GM19240 (cell line): ENCODE results near the gene NFKBIL1.

Experiments used
- DNase-seq: peaks from one replicate; pipeline ENCODE4 v3.0.0; 2011; ENCODE audit warnings: low spot score; ENCODE audit not compliant: insufficient read length

The NFKBIL1 gene

GRCh38 chr6:31559958-31560696 lies 12.7 kb downstream of the NFKBIL1 start:
- DNase-seq = peak; percentile 45

- no peak for DNase-seq
Measured at GRCh38 chr6:31560697-31561058, 13.3 kb downstream of the NFKBIL1 start.

DNA sequence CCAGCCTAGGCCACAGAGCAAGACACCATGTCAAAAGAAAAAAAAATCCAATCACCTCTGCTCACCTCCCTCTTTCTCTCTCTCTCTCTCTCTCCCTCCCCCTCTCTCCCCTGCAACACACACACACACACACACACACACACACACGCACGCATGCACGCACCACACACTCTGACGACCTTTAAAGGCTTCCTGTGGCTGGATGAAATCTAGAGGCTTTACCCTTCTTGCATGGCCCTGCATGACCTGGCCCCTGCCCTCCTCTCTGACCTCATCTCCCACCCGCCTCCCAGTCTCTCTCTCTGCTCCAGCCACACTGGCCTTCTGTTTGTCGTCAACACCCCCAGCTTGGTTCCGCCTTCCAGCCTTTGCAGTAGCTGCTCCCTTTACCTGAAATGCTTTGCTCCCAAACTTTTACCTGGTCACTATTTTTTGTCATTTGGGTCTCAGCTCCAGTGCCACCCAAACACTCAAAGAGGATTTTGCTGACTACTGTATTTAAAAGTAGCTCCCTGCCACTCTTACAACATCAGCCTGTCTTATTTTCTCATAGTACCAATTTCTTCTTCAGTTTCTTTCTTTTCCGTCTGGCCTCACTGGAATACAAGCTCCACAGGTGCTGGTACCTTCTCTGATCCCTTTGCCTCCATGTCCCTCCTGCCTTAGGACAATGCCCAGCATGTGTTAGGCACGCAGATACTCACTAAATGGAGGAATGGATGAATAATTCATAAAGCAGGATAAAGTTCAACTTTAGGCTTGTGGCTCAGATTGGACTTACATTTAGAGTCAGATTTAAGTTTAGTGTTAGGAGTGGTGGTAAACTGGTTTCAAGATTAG lies 20.3 kb downstream of the NFKBIL1 start:
- DNase-seq = no peak

GRCh38 chr6:31568537-31568961 lies 21.1 kb downstream of the NFKBIL1 start:
- peak; percentile 69 for DNase-seq

GRCh38 chr6:31569861-31570536 lies 22.6 kb downstream of the NFKBIL1 start:
- no peak for DNase-seq

GRCh38 chr6:31572041-31572911 lies 24.9 kb downstream of the NFKBIL1 start, which contains the start of gene LTA:
TSS of gene LTA (plus strand) at chr6:31572289. CDS start at chr6:31572743, 454 bp downstream.
- no peak for DNase-seq

DNA sequence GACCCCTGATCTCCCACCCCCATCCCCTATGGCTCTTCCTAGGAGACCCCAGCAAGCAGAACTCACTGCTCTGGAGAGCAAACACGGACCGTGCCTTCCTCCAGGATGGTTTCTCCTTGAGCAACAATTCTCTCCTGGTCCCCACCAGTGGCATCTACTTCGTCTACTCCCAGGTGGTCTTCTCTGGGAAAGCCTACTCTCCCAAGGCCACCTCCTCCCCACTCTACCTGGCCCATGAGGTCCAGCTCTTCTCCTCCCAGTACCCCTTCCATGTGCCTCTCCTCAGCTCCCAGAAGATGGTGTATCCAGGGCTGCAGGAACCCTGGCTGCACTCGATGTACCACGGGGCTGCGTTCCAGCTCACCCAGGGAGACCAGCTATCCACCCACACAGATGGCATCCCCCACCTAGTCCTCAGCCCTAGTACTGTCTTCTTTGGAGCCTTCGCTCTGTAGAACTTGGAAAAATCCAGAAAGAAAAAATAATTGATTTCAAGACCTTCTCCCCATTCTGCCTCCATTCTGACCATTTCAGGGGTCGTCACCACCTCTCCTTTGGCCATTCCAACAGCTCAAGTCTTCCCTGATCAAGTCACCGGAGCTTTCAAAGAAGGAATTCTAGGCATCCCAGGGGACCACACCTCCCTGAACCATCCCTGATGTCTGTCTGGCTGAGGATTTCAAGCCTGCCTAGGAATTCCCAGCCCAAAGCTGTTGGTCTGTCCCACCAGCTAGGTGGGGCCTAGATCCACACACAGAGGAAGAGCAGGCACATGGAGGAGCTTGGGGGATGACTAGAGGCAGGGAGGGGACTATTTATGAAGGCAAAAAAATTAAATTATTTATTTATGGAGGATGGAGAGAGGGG lies 26.1 kb downstream of the NFKBIL1 start:
- no peak for DNase-seq

DNA sequence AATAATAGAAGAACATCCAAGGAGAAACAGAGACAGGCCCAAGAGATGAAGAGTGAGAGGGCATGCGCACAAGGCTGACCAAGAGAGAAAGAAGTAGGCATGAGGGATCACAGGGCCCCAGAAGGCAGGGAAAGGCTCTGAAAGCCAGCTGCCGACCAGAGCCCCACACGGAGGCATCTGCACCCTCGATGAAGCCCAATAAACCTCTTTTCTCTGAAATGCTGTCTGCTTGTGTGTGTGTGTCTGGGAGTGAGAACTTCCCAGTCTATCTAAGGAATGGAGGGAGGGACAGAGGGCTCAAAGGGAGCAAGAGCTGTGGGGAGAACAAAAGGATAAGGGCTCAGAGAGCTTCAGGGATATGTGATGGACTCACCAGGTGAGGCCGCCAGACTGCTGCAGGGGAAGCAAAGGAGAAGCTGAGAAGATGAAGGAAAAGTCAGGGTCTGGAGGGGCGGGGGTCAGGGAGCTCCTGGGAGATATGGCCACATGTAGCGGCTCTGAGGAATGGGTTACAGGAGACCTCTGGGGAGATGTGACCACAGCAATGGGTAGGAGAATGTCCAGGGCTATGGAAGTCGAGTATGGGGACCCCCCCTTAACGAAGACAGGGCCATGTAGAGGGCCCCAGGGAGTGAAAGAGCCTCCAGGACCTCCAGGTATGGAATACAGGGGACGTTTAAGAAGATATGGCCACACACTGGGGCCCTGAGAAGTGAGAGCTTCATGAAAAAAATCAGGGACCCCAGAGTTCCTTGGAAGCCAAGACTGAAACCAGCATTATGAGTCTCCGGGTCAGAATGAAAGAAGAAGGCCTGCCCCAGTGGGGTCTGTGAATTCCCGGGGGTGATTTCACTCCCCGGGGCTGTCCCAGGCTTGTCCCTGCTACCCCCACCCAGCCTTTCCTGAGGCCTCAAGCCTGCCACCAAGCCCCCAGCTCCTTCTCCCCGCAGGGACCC lies 27.0 kb downstream of the NFKBIL1 start:
- DNase-seq = no peak

GRCh38 chr6:31575335-31575901 lies 28.0 kb downstream of the NFKBIL1 start, which contains the start of gene TNF:
TSS of gene TNF (plus strand) at chr6:31575565. CDS start at chr6:31575742, 177 bp downstream.
- no peak for DNase-seq

DNA sequence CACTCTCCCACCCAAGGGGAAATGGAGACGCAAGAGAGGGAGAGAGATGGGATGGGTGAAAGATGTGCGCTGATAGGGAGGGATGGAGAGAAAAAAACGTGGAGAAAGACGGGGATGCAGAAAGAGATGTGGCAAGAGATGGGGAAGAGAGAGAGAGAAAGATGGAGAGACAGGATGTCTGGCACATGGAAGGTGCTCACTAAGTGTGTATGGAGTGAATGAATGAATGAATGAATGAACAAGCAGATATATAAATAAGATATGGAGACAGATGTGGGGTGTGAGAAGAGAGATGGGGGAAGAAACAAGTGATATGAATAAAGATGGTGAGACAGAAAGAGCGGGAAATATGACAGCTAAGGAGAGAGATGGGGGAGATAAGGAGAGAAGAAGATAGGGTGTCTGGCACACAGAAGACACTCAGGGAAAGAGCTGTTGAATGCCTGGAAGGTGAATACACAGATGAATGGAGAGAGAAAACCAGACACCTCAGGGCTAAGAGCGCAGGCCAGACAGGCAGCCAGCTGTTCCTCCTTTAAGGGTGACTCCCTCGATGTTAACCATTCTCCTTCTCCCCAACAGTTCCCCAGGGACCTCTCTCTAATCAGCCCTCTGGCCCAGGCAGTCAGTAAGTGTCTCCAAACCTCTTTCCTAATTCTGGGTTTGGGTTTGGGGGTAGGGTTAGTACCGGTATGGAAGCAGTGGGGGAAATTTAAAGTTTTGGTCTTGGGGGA lies 28.7 kb downstream of the NFKBIL1 start:
- no peak for DNase-seq

- no peak for DNase-seq
Measured at GRCh38 chr6:31576897-31577578, 29.6 kb downstream of the NFKBIL1 start.

DNA sequence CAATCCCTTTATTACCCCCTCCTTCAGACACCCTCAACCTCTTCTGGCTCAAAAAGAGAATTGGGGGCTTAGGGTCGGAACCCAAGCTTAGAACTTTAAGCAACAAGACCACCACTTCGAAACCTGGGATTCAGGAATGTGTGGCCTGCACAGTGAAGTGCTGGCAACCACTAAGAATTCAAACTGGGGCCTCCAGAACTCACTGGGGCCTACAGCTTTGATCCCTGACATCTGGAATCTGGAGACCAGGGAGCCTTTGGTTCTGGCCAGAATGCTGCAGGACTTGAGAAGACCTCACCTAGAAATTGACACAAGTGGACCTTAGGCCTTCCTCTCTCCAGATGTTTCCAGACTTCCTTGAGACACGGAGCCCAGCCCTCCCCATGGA lies 30.2 kb downstream of the NFKBIL1 start:
- no peak for DNase-seq

DNA sequence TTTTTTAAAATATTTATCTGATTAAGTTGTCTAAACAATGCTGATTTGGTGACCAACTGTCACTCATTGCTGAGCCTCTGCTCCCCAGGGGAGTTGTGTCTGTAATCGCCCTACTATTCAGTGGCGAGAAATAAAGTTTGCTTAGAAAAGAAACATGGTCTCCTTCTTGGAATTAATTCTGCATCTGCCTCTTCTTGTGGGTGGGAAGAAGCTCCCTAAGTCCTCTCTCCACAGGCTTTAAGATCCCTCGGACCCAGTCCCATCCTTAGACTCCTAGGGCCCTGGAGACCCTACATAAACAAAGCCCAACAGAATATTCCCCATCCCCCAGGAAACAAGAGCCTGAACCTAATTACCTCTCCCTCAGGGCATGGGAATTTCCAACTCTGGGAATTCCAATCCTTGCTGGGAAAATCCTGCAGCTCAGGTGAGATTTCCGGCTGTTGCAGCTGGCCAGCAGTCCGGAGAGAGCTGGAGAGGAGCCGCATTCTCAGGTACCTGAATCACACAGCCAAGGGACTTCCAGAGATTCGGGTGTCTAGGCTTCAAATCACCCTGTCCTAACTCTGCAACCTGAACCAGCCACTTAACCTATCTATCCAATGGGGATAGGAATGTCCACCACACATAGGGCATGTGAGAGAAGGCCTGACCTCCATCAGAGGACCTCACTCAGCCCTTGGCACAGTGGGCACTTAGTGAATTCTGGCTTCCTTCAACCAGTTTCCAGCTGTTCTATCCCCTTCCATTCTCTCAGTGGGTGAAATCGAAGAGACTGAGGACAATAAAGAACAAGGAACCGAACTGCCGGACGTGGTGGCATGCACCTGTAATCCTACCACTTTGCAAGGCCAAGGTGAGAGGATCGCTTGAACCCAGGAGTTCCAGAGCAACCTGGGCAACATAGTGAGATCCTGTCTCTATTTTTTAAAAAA lies 31.0 kb downstream of the NFKBIL1 start:
- DNase-seq = no peak

GRCh38 chr6:31579119-31579505 lies 31.7 kb downstream of the NFKBIL1 start:
- no peak for DNase-seq

- DNase-seq = no peak
Measured at GRCh38 chr6:31579546-31580437, 32.4 kb downstream of the NFKBIL1 start.
